ENCODE results near the gene GALK2.
"Not testable (repeated sequence)": the region's sequence is repeated elsewhere in the genome, so short reads cannot be mapped to it uniquely, and the experiment has no call there.

Gene GALK2

DNA sequence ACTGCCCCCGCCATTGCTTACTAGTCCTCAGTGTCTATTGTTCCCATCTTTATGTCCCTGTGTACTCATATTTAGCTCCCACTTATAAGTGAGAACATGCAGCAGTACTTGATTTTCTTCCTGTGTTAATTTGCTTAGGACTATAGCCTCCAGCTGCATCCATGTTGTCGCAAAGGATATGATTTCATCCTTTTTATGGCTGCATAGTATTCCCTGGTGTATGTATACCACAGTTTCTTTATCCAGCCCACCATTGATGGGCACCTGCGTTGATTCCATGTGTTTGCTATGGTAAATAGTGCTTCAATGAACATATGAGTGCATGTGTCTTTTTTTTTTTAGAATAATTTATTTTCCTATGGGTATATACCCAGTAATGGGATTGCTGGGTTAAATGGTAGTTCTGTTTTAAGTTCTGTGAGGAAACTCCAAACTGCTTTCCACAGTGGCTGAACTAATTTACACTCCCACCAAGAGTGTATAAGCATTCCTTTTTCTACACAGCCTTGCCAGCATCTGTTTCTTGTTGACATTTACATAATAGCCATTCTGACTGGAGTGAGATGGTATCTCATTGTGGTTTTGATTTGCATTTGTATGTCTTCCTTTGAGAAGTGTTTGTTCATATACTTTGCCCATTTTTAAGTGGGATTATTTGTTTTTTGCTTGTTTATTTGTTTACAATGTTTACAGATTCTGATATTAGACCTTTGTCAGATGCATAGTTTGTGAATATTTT, 53.7 kb downstream of the GALK2 start:
- no peak for DNase-seq (ENCODE audit: low read depth in 3 of 3)

DNA sequence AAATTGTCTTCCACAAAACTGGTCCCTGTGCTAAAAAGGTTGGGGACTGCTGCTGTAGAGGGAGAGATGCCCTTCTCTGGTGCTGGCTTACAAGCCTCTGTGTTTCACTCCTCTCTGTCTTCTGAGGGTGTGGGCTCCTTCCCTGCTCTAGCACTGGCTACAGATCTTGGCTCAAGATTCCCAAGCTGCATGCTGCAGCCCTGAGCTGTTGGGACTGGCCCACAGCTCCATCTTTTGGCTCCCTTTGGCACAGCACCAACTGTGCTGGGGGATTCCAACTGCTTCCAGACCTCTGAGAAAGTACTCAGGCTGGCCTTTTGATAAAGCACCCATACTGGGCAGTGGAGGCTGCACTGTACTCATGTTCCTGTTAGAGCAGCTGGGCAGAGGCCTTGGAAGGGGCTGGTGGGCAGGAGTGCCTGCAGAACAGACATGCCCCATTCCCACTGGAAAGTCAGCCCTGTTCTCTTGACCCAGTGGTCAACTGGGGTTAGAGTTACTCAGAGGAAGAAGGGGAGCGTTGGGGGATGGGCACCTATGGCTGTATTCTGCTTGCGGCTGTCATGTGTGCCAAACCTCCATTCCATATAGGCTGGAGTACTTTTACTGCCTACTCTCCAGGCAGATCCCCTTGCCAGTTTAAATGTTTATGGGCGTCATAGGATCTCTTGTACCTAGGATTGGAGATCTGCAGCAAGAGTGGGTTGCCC, 55.7 kb downstream of the GALK2 start:
- DNase-seq (ENCODE audit: low read depth in 3 of 3): no peak

DNA sequence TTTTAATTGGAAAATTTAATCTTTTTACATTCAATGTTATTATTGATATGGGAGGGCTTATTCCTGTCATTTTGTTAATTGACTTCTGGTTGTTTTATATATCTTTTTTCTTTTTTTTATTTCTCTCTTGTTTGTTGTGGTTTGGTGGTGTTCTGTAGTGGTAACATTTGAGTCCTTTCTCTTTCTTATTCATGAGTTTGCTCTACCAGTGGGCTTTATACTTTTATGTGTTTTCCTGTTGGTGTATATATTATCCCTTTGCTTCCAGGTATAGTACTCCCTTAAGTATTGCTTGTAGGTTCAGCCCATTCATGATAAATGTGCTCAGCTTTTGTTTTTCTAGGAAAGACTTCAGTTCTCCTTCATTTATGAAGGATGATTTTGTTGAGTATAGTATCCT, 57.6 kb downstream of the GALK2 start:
- no peak for DNase-seq (ENCODE audit: low read depth in 3 of 3)

DNA sequence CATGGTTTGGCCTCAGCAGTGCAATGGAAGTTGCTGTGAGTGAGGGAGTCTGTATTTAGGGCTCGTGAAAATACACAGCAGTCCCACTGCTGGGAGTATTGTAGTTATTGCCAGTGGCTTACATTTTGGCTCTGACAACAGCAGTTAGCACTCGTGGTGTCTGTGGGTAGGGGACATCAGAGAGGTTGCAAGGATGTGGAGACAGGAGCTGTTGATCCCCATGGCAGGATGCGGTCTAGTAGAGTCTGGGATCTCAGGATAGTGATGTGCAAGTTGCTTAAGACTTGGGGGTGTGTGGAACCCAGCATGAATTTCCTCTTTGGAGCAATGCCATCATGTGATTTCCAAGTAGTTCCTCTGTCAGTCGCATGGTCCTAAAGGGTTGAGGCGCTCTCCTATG, 59.9 kb downstream of the GALK2 start:
- no peak for DNase-seq (ENCODE audit: low read depth in 3 of 3)

DNA sequence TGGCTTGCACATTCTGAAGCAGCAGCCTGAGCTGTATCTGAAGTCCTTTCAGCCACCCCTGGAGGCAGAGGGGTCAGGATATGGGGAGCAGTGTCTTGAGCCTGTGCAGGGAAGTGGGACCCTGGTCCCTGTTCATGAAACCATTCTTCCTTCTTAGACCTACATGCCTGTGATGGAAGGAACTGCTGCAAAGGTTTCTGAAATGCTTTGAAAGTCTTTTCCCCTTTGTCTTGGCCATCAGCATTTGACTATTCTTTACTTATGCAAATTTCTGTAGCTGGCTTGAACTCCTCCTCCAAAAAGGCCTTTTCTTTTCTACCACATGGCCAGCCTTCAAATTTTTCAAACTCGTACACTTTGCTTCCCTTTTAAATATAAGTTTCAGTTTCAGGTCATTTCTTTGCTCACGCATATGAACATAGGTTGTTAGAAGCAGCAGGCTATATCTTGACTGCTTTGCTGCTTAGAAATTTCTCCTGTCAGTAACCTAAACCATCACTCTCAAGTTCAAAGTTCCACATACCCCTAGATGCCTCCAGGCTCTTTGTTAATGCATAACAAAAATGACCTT, 62.3 kb downstream of the GALK2 start:
- no peak for DNase-seq (ENCODE audit: low read depth in 3 of 3)

DNA sequence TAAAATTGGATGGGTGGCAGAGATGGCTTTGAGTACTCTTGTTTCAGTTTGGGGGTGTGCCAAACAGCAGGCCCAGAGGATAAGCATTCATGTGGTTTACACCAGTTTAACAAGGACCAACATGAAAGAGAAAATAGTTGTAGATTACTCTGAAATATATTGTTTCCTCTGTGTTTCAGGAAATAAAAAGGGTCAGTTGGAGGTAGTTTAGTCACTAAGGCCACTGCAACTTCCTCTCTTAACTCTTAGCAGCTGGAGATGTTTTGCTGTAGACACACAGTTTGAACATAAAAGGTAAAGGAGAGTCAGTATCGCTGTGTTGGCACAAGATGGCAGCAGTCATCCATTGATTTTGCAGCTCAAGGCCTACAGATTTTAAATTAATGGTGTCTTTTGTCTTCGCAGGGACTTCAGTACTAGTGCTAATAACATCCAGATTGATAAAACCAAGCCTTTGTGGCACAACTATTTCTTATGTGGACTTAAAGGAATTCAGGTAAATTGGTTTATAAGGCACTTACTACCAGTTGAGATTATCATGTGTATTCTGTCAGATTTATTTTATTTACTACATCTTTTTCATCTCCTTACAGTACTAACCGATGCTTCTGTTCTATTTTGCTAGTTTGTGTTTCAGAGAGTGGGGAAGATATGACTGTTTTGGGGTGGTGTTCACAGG, 65.5 kb downstream of the GALK2 start:
- peak in 2 of 3 donors; percentile 9 to 11 for DNase-seq (ENCODE audit: low read depth in 3 of 3)

DNA sequence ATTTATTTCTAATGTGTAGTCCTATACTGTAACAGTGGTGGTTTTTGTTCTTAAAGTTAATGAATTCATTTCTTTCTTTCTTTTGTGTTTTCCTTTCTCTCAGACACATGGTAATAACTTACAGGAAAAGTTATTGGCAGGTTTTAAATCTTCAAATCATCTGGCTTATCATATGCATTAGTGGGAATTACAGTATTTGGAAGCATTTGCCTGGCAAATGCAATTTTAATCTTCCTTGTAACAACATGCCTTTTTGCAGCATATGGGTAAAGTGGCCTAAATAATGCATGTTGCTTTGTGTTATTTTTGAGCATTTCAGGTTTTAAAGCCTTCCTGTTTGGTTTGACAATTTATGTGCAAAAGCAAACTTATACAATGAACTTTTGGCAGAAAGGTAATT, 66.8 kb downstream of the GALK2 start:
- no peak for DNase-seq (ENCODE audit: low read depth in 3 of 3)

DNA sequence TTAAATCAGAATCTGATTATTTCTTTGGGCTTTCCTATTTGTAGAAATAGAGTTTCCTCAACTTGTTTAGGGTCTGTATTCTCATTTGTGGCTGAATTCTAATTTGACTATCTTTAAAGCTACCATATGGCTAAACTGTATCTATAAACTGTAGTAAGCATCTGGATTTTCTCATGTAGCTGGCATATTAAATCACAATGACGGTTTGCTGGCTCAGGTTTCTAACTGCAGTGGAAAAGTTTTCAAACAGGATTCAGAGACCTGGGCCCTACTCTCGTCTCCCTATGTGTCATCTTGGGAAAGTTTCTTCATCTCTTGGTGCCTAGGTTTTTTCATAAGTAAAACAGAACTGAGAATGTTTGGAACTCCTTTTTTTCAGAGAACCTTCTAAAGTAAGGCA, 68.3 kb downstream of the GALK2 start:
- no peak for DNase-seq (ENCODE audit: low read depth in 3 of 3)

DNA sequence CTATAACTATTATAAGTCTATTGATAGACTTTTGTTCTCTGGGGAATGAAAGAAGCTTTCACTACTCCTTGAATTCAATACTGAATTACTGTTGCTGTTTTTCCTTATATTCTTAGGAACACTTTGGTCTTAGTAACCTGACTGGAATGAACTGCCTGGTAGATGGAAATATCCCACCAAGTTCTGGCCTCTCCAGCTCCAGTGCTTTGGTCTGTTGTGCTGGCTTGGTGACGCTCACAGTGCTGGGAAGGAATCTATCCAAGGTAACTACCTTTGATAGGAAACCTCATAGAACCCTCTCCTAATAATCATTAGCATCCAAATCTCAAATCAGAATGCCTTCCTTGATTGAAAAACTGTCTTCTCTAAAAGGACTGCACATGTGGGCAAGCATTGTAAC, 69.1 kb downstream of the GALK2 start:
- DNase-seq (ENCODE audit: low read depth in 3 of 3): no peak

DNA sequence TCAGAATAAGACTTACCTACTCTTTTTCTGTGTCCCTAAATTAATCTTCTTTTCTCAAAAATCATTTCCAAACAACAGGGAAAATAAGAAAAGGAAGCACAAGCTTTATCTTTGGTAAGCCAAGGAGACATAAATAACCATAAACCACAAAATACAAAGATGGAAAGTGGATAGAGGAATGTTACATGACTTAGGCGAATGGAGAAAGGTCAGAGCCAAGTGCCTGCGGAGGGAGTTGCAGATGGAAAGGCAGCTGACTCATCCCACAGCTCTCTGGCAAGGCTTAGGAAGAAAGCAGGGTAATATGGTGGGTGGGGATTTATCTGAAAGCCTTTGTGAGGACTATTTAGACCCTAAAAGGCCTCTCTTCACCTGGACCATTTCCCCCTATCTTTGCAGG, 72.8 kb downstream of the GALK2 start:
- no peak for DNase-seq (ENCODE audit: low read depth in 3 of 3)

DNA sequence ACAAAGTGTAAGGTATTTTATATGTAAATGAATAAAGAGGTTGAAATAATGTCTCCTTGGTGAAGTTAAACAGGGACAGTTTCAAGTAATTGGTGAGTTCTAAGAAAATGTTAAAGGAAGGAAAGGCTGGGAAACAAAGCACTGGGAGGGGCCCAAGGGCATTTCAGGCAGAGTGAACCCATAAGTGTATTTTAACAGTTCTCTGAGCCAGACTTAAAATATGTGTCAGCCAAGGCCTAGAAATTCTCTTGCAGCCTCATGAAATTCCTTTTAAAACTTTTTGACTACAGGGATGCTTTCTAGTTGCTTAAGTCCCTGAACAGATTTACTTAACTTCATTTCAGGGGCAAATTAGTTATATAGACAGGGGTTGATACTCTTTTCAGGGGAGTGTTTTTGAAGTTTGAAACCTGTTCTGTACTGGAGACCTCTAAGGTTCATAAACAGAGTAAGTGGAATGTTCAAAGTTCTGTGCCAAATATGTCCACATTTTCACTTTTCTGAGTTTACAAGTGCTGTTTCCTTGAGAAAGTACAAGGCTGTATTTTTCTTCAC, 77.6 kb downstream of the GALK2 start:
- DNase-seq (ENCODE audit: low read depth in 3 of 3): no peak

DNA sequence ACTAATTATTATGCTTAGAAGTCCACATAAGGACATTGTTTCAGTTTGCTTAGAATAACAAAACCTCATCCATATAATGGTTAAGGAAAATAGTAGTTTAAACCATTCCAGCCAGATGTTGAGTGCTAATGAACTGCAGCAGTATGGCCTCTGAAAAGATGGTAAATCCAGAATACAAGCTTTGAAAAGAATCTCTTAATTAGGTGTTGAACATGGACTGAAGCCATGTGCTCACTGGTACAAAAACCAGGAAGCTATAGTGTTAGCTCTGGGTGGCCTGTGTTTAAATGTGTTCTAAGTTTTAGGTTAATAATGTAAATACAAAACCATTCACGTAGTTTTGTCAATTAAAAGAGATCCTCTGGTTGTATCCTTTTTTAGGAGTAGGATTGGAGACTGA, 78.2 kb downstream of the GALK2 start:
- no peak for DNase-seq (ENCODE audit: low read depth in 3 of 3)

DNA sequence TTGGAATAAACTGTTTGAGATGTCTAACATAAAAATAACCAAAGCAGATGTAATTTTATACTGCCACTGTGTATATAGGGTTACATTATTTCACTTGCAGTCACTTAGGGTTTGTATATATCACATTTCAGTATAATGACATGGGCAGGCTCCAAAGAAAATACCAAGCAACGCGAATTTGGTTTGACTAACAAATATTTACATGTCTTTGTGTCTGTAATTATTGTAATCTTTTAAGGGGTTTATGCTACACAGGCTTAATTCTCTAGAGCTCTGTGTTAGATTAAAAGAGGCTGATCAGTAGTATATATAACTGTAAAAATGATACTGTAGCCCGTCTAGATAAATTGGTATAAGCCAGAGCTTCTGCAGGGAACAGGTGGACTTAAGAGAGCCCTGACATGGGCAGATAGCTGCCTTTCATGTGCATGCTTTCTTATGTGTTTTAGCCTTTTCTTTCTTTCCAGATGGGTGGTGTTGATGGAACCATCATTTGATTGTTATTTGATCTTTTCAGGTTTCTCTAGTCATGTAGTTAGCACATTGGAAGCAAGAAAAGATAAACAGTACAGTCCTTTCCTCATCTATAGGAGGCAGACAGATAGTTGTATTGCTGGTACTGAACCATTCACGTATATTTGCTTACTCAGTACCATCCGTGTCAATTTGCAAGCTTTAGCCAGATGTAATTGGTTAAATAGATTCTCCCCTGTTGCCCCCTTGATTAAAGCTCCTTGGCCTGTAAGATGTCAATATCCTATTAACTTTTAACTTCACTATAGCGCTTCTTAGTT, 86.1 kb downstream of the GALK2 start:
- DNase-seq (ENCODE audit: low read depth in 3 of 3): no peak

DNA sequence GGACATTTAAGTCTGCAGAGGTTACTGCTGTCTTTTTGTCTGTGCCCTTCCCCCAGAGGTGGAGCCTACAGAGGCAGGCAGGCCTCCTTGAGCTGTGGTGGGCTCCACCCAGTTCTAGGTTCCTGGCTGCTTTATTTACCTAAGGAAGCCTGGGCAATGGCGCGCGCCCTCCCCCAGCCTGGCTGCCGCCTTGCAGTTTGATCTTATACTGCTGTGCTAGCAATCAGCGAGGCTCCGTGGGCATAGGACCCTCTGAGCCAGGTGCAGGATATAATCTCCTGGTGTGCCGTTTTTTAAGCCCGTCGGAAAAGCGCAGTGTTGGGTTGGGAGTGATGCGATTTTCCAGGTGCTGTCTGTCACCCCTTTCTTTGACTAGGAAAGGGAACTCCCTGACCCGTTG, 95.1 kb downstream of the GALK2 start:
- not testable (repeated sequence) for DNase-seq (ENCODE audit: low read depth in 3 of 3)

DNA sequence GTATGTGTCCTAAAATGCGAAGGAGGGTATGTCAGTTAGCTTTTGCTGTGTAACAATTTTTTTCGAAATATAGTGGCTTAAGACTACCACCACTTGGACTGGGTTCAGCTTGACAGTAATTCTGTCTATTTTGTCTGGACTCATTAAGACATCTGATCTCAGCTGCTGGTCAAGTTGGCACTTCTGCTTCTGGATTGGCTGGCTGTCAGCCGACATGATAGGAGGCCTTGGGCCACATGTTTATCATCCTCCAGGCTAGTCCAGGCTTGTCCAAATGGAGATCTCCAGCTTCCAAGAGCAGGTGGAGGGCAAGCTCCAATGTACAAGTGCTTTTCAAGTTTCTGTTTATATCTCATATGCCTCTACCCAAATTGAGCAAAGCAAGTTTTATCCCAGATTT, 95.9 kb downstream of the GALK2 start:
- no peak for DNase-seq (ENCODE audit: low read depth in 3 of 3)

DNA sequence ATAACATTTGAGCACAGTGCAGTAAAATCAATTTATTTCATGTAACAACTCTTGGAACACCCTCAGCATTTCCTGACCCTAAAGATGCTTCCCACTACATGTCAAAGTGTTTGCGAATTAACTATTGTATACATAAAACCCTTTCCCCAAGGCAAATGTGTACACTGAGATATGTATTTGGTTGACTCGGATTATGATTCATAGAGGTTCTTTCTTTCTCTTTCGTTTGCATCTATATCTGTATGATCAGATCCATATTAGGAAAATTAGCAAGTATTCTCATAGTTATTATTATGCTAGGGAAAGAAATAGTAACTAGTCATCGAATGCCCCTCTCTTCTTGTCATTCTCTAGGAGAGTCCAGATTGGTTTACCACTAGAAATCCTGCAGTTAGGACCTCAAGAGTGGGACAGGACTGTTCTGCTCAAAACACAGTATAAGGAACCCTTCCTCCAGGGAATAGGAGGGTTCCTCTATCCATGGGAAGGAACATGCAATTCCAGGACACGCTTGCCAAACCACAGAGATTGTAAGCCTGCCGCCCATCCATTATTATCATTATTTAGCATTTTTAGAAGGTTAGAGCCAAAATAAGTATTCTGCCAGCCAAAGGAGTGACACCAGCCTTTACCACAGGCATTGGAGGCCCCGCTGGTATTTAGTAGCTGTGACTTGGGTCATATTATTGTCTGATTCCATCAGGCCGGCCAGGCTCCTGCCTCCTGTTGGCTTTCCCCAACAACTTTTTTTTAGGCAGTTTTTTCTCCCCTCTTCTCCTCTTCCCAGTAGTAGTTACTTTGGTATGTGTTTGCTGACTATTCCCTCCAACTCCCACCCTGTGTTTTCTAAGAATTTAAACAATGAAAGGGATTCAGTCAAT, 100.7 kb downstream of the GALK2 start:
- DNase-seq (ENCODE audit: low read depth in 3 of 3): no peak

DNA sequence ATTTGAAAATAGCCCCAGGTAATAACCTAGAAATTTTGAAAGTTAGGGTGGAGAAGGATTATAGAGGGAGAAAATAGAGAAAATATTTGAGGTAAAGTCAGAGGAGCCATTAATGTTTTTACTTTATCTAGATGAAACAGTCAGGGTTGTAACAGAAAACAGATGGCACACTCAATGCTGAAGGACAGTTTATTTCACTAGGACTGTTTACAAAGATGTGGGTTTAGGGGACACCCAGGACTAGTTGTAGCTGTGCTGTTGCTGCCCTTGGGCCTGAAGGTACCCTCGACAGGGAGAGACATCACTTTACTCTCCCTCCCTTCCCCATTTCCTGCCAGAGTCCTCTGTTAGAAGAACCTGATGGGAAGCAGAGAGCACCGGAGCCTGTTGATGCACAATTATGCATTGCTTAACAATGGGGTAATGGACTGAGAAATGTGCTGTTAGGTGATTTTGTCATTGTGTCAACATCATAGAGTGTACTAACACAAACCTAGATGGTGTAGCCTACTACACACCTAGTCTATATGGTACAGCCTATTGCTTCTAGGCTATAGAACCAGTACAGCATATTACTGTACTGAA, 103.8 kb downstream of the GALK2 start:
- DNase-seq (ENCODE audit: low read depth in 3 of 3): no peak

DNA sequence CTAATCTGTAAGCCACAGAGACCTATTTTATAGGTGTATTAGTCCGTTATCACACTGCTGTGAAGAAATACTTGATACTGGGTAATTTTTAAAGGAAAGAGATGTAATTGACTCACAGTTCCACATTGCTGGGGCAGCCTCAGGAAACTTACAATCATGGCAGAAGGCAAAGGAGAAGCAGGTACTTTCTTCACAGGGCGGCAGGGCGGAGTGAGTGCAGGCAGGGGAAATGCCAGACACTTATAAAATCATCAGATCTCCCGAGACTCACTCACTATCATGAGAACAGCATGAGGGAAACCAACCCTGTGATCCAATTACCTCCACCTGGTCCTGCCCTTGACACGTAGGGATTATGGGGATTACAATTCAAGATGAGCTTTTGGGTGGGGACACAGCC, 108.7 kb downstream of the GALK2 start:
- DNase-seq (ENCODE audit: low read depth in 3 of 3): no peak

DNA sequence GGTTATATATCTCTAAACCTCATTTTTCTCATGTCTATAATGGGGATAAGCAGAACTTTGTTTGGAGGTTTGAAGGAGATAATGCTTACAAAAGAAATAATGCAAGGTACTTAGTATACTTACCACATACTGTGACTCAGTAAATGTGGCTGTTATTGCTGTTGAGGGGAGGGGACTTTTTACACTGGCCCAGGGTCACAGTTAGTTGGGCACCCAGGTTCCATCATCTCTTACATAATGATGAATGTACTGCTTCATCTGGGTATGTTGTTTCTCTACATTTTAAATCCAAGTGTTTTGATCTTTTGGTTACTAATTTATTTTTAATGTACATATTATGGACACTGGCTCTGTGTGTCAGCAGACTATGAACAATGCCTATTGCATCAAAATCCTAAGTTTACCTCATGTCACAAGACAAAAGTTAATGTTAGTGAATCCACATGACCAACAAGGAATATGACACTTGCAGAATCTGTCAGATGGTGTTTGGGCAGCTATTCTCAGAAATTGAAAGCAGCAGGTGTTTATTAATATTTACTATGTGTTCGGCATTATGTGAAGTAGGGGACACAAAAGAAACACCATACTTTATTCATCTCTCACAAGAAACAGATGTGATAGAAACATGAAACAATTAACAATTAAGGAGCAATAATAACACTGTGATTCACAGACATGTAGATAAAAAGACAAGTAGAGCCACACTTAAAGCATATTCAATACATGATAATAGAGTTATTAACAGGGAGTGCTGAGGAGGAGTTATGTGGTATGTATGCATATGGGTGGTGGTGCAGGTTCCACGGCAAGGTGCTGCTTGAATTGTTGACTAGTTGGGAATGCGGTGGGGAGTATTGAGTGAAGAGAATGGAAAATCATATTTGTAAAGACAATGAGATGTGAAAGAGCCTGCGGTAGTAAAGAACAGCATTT, 109.7 kb downstream of the GALK2 start:
- DNase-seq (ENCODE audit: low read depth in 3 of 3): no peak

Measured in stimulated activated CD4-positive, alpha-beta T cell treated with anti-CD3 and anti-CD28 coated beads, TNF-alpha, amount 100 ng/mL, for 48 hours (primary cell).